Fibroblast of villous mesenchyme (primary cell): ENCODE measurements around the gene ABO. TPM values are rescaled to one million over a fixed set of nuclear protein-coding genes. Genes with fewer than 3 reads are reported as not detected.

ENCODE experiments used
- DNase-seq: peaks from one replicate; pipeline ENCODE4 v3.0.0-alpha.2; 2010; ENCODE audit warnings: low read depth
- H3K4me3 ChIP-seq: 2 replicates; pipeline ENCODE4 v1.5.1; 2011; ENCODE audit warnings: low read depth, mild to moderate bottlenecking, low read length
- CTCF ChIP-seq: IDR thresholded peaks from 2 replicates; pipeline ENCODE4 v1.5.1; 2012; ENCODE audit warnings: low read depth, mild to moderate bottlenecking, low read length; ENCODE audit not compliant: insufficient read depth
- total RNA-seq: library from RNA; depleted of rRNA; stranded (reverse); fragments of >200 nt; gene quantifications from 2 replicates; pipeline ENCODE4 v1.2.3, GENCODE V29; 2012

Gene ABO
- total RNA-seq, 1 donor: not detected

GRCh38 chr9:133249337-133249736, 25.7 kb downstream of the ABO start:
- no peak for TF ChIP-seq CTCF
- no peak for DNase-seq
- no peak overlapping the region for H3K4me3 ChIP-seq

- DNase-seq: no peak
- no peak for TF ChIP-seq CTCF
Measured at GRCh38 chr9:133248726-133249295, 26.2 kb downstream of the ABO start.

GRCh38 chr9:133247632-133248031, 27.4 kb downstream of the ABO start:
- no peak for TF ChIP-seq CTCF
- no peak overlapping the region for H3K4me3 ChIP-seq
- no peak for DNase-seq

More at GRCh38 chr9:133248726-133249295, 26.2 kb downstream of the ABO start:
- H3K4me3 ChIP-seq: no peak overlapping the region

- no peak for DNase-seq
- no peak for TF ChIP-seq CTCF
- H3K4me3 ChIP-seq: no peak overlapping the region
Measured at GRCh38 chr9:133246991-133247390, 28.0 kb downstream of the ABO start.

GRCh38 chr9:133246562-133246961, 28.4 kb downstream of the ABO start:
- no peak overlapping the region for H3K4me3 ChIP-seq
- no peak for DNase-seq
- no peak for TF ChIP-seq CTCF

GRCh38 chr9:133242991-133243390, 32.0 kb downstream of the ABO start:
- no peak for TF ChIP-seq CTCF
- DNase-seq: no peak
- no peak overlapping the region for H3K4me3 ChIP-seq

GRCh38 chr9:133242241-133242640, 32.8 kb downstream of the ABO start:
- no peak for TF ChIP-seq CTCF
- no peak overlapping the region for H3K4me3 ChIP-seq
- no peak for DNase-seq
